Measurements from ENCODE around the gene ARID4A. TPM values are rescaled to one million over a fixed set of nuclear protein-coding genes. Genes with fewer than 3 reads are reported as not detected.

The ARID4A gene, protein sequence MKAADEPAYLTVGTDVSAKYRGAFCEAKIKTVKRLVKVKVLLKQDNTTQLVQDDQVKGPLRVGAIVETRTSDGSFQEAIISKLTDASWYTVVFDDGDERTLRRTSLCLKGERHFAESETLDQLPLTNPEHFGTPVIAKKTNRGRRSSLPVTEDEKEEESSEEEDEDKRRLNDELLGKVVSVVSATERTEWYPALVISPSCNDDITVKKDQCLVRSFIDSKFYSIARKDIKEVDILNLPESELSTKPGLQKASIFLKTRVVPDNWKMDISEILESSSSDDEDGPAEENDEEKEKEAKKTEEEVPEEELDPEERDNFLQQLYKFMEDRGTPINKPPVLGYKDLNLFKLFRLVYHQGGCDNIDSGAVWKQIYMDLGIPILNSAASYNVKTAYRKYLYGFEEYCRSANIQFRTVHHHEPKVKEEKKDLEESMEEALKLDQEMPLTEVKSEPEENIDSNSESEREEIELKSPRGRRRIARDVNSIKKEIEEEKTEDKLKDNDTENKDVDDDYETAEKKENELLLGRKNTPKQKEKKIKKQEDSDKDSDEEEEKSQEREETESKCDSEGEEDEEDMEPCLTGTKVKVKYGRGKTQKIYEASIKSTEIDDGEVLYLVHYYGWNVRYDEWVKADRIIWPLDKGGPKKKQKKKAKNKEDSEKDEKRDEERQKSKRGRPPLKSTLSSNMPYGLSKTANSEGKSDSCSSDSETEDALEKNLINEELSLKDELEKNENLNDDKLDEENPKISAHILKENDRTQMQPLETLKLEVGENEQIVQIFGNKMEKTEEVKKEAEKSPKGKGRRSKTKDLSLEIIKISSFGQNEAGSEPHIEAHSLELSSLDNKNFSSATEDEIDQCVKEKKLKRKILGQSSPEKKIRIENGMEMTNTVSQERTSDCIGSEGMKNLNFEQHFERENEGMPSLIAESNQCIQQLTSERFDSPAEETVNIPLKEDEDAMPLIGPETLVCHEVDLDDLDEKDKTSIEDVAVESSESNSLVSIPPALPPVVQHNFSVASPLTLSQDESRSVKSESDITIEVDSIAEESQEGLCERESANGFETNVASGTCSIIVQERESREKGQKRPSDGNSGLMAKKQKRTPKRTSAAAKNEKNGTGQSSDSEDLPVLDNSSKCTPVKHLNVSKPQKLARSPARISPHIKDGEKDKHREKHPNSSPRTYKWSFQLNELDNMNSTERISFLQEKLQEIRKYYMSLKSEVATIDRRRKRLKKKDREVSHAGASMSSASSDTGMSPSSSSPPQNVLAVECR
- 32.5 TPM for total RNA-seq
- 3.9 TPM for polyA plus RNA-seq (ENCODE audit: insufficient read depth, low read depth, low replicate concordance)
- long read RNA-seq, donor 1, partial matches to known transcripts, result 0 of 1 reads
- long read RNA-seq, donor 1, other reads (novel, unspliced or antisense), result 0 of 1 reads
- long read RNA-seq, donor 2, result 0 reads
- long read RNA-seq, donor 3, partial matches to known transcripts, result 14 of 15 reads
- long read RNA-seq, donor 3, other reads (novel, unspliced or antisense), result 0 of 15 reads
- long read RNA-seq, donor 4, partial matches to known transcripts, result 6 of 6 reads
- long read RNA-seq, donor 4, other reads (novel, unspliced or antisense), result 0 of 6 reads
- long read RNA-seq, donor 5, result 0 reads
- long read RNA-seq, donor 6, result 0 reads
- long read RNA-seq, donor 7, partial matches to known transcripts, result 16 of 18 reads
- long read RNA-seq, donor 7, other reads (novel, unspliced or antisense), result 2 of 18 reads
- long read RNA-seq, donor 8, full-length matches to known transcripts, result 1 of 1 reads
- long read RNA-seq, donor 8, partial matches to known transcripts, result 0 of 1 reads
- long read RNA-seq, donor 8, other reads (novel, unspliced or antisense), result 0 of 1 reads
- long read RNA-seq, donor 9, result 0 reads
- long read RNA-seq, donor 10, partial matches to known transcripts, result 0 of 1 reads
- long read RNA-seq, donor 10, other reads (novel, unspliced or antisense), result 0 of 1 reads

DNA sequence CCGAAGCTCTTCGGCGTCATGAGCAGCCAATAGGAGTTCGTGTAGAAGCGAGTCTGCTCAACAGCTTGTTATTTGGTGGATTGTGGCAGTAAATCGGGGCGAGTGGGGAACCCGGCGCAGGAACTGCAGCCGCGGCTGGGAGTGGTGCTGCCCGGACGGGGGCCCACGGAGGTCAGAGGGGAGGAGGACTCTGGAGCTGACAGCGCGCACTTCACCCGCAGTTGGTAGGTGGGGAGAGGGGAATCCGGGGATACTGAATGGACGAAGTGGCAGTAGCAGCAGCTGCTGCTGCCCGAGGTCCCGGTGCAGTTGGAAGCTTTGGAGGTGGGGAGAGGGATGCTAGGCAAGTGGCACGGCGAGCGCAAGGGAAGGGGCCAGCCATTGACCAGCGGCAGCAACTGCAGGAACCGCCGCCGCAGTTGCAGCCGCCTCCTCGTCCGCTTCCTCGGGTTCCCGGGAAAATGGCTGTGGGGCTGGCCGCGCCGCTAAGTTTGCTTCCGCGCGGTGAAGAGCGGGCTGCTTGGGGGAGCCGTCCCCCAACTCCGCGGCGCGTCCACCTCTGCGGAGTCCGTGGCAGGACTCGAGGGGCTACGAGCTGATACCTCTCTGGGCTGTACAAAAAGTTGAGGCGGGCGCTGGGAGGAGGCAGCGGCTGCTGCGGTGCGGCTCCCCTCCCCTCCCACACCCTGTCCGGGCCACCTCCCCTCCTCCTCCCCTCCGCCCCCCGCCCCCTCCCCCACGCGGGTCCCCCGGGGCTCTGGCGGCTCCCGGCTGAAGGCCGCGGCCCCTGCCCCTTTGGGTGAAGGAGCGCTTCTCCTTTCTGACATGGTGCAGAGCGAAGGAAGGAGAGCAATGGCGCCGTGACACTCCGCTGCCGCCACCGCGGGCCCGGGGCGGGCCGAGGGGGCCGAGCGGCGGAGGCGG lies at the start of gene ARID4A:
Gene ARID4A (plus strand): TSS at position 79 of the 924 bp plus-strand sequence. CDS start 1,300 bp downstream, outside the sequence.
- Histone ChIP-seq H3K4me3 (ENCODE audit: low read length in 3 of 3) (peak within 1 kb of the TSS; percentile 95 to 99 (median 98)), H3K27ac (ENCODE audit: low read depth in 2 of 2, low read length in 2 of 2) (peak within 1 kb of the TSS; percentile 99 to 100), H3K9ac (ENCODE audit: low read length in 3 of 3) (peak within 1 kb of the TSS; percentile 97 to 98 (median 97)), H3K36me3 (ENCODE audit: control insufficient read depth in 2 of 3, insufficient read depth in 3 of 3, low read length in 3 of 3) (peaks cover 7 to 14% (median 12%) of the 10 kb centered on the region in 3 donors), H3K4me1 (ENCODE audit: control insufficient read depth in 2 of 3, insufficient read depth in 2 of 3, low read depth in 1 of 3, low read length in 3 of 3) (peaks cover 0 to 22% (median 11%) of the 10 kb centered on the region in 3 donors), H3K9me3 (ENCODE audit: control insufficient read depth in 2 of 3, insufficient read depth in 1 of 3, low read length in 3 of 3) (no peaks in the 10 kb centered on the region), H3K27me3 (ENCODE audit: control insufficient read depth, insufficient read depth, low read length) (no peaks in the 10 kb centered on the region)
- DNase-seq, result peak in 3 of 5 donors; percentile 45 to 94 (median 76)
- TF ChIP-seq, protein P1, sequence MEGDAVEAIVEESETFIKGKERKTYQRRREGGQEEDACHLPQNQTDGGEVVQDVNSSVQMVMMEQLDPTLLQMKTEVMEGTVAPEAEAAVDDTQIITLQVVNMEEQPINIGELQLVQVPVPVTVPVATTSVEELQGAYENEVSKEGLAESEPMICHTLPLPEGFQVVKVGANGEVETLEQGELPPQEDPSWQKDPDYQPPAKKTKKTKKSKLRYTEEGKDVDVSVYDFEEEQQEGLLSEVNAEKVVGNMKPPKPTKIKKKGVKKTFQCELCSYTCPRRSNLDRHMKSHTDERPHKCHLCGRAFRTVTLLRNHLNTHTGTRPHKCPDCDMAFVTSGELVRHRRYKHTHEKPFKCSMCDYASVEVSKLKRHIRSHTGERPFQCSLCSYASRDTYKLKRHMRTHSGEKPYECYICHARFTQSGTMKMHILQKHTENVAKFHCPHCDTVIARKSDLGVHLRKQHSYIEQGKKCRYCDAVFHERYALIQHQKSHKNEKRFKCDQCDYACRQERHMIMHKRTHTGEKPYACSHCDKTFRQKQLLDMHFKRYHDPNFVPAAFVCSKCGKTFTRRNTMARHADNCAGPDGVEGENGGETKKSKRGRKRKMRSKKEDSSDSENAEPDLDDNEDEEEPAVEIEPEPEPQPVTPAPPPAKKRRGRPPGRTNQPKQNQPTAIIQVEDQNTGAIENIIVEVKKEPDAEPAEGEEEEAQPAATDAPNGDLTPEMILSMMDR (IDR thresholded peaks at IDR 0.05; ENCODE audit: borderline replicate concordance, extremely low read depth, insufficient read depth), result no peak
- no peak for FAIRE-seq
- intact Hi-C loops (cut with DNase I), result no loop called here

DNA sequence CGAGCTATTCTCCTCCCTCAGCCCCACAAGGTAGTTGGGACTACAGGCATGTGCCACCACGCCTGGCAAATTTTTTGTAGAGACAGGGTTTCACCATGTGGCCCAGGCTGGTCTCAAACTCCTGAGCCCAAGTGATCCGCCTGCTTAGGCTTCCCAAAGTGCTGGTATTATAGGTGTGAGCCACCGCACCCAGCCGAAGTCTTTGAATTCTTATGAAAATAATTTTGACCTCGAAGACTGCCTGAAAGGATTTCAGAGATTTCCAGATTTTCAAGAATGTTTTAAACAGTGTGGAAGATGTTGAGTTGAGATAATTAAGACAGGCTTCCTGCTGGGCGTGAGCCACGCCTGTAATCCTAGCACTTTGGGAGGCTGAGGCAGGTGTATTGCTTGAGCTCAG lies 48.7 kb upstream of the ARID4A start:
- FAIRE-seq (no peak), DNase-seq (no peak)
- intact Hi-C loops (cut with DNase I), result no loop called here
- Histone ChIP-seq H3K36me3 (ENCODE audit: control insufficient read depth in 2 of 3, insufficient read depth in 3 of 3, low read length in 3 of 3) (peaks cover under 1 to 13% (median 8%) of the 10 kb centered on the region in 3 donors), H3K4me1 (ENCODE audit: control insufficient read depth in 2 of 3, insufficient read depth in 2 of 3, low read depth in 1 of 3, low read length in 3 of 3) (peaks cover 0 to 4% (median 2%) of the 10 kb centered on the region in 3 donors), H3K9ac (ENCODE audit: low read length in 3 of 3) (no peak overlapping the region), H3K9me3 (ENCODE audit: control insufficient read depth in 2 of 3, insufficient read depth in 1 of 3, low read length in 3 of 3) (no peaks in the 10 kb centered on the region), H3K27me3 (ENCODE audit: control insufficient read depth, insufficient read depth, low read length) (no peaks in the 10 kb centered on the region), H3K27ac (ENCODE audit: low read depth in 2 of 2, low read length in 2 of 2) (no peak overlapping the region), H3K4me3 (ENCODE audit: low read length in 3 of 3) (no peak overlapping the region)
- TF ChIP-seq, protein P1 (IDR thresholded peaks at IDR 0.05; ENCODE audit: borderline replicate concordance, extremely low read depth, insufficient read depth), result no peak
